Muscle layer of colon (tissue), 2 donors: ENCODE data around the gene AMPH.

ENCODE experiments used
- H3K27ac ChIP-seq: one replicate; pipeline ENCODE4 v1.7.0; 2013; ENCODE audit warnings: low read depth, mild to moderate bottlenecking, low read length, moderate library complexity
- H3K27me3 ChIP-seq, 2 donors: one replicate each; pipeline ENCODE4 v1.7.0; 2013; ENCODE audit warnings: low read length in 2 of 2, mild to moderate bottlenecking in 2 of 2; ENCODE audit not compliant: insufficient read depth in 2 of 2, control insufficient read depth in 1 of 2
- H3K36me3 ChIP-seq: one replicate; pipeline ENCODE4 v1.7.0; 2013; ENCODE audit warnings: mild to moderate bottlenecking, low read length; ENCODE audit not compliant: insufficient read depth
- H3K4me1 ChIP-seq: one replicate; pipeline ENCODE4 v1.7.0; 2013; ENCODE audit warnings: mild to moderate bottlenecking, low read length; ENCODE audit not compliant: insufficient read depth
- H3K4me3 ChIP-seq, 2 donors: one replicate each; pipeline ENCODE4 v1.7.0; 2013; ENCODE audit warnings: low read length in 2 of 2, low read depth in 1 of 2, mild to moderate bottlenecking in 1 of 2, moderate library complexity in 1 of 2
- H3K9ac ChIP-seq: one replicate; pipeline ENCODE4 v1.7.0; 2013; ENCODE audit warnings: low read length
- H3K9me3 ChIP-seq: one replicate; pipeline ENCODE4 v1.7.0; 2013; ENCODE audit warnings: mild to moderate bottlenecking, low read length
- donor health status: abdominal sarcoma.
- donor health status: Adenocarcinoma of cecum.

AMPH gene

GRCh38 chr7:38525857-38526256 is 105.3 kb downstream of the AMPH start:
- H3K27me3 ChIP-seq: no peaks in the 10 kb centered on the region
- H3K9ac ChIP-seq: no peak overlapping the region
- H3K36me3 ChIP-seq: no peaks in the 10 kb centered on the region
- H3K9me3 ChIP-seq: no peaks in the 10 kb centered on the region
- no peaks in the 10 kb centered on the region for H3K4me1 ChIP-seq
- no peak overlapping the region for H3K27ac ChIP-seq
- no peak overlapping the region for H3K4me3 ChIP-seq

GRCh38 chr7:38524786-38525185 is 106.4 kb downstream of the AMPH start:
- Histone ChIP-seq H3K27ac (no peak overlapping the region), H3K4me3 (no peak overlapping the region)

GRCh38 chr7:38520741-38521140 is 110.4 kb downstream of the AMPH start:
- Histone ChIP-seq H3K27ac (no peak overlapping the region), H3K27me3 (no peaks in the 10 kb centered on the region), H3K4me1 (no peaks in the 10 kb centered on the region), H3K9ac (no peak overlapping the region), H3K9me3 (no peaks in the 10 kb centered on the region), H3K4me3 (no peak overlapping the region), H3K36me3 (no peaks in the 10 kb centered on the region)

More at GRCh38 chr7:38524786-38525185, 106.4 kb downstream of the AMPH start:
- Histone ChIP-seq H3K9ac (no peak overlapping the region), H3K36me3 (no peaks in the 10 kb centered on the region), H3K9me3 (no peaks in the 10 kb centered on the region), H3K27me3 (no peaks in the 10 kb centered on the region), H3K4me1 (no peaks in the 10 kb centered on the region)

GRCh38 chr7:38518541-38518940 is 112.6 kb downstream of the AMPH start:
- H3K36me3 ChIP-seq: no peaks in the 10 kb centered on the region
- H3K4me3 ChIP-seq: no peak overlapping the region
- H3K27me3 ChIP-seq: no peaks in the 10 kb centered on the region
- H3K4me1 ChIP-seq: no peaks in the 10 kb centered on the region
- no peak overlapping the region for H3K27ac ChIP-seq
- no peaks in the 10 kb centered on the region for H3K9me3 ChIP-seq
- H3K9ac ChIP-seq: no peak overlapping the region

GRCh38 chr7:38512704-38513103 is 118.5 kb downstream of the AMPH start:
- H3K4me3 ChIP-seq: no peak overlapping the region
- H3K9me3 ChIP-seq: no peaks in the 10 kb centered on the region
- H3K27ac ChIP-seq: no peak overlapping the region
- no peak overlapping the region for H3K9ac ChIP-seq
- no peaks in the 10 kb centered on the region for H3K4me1 ChIP-seq
- no peaks in the 10 kb centered on the region for H3K36me3 ChIP-seq
- no peaks in the 10 kb centered on the region for H3K27me3 ChIP-seq

GRCh38 chr7:38512291-38512690 is 118.9 kb downstream of the AMPH start:
- Histone ChIP-seq H3K4me1 (no peaks in the 10 kb centered on the region), H3K27ac (no peak overlapping the region), H3K36me3 (no peaks in the 10 kb centered on the region), H3K9me3 (no peaks in the 10 kb centered on the region), H3K4me3 (no peak overlapping the region), H3K27me3 (no peaks in the 10 kb centered on the region), H3K9ac (no peak overlapping the region)

GRCh38 chr7:38507384-38507783 is 123.8 kb downstream of the AMPH start:
- Histone ChIP-seq H3K27me3 (no peaks in the 10 kb centered on the region), H3K4me1 (no peaks in the 10 kb centered on the region), H3K4me3 (no peak overlapping the region), H3K9me3 (no peaks in the 10 kb centered on the region), H3K27ac (no peak overlapping the region), H3K9ac (no peak overlapping the region), H3K36me3 (no peaks in the 10 kb centered on the region)

- Histone ChIP-seq H3K27ac (no peak overlapping the region), H3K9me3 (no peaks in the 10 kb centered on the region)
Measured at GRCh38 chr7:38506756-38507155, 124.4 kb downstream of the AMPH start.

GRCh38 chr7:38506004-38506403 is 125.2 kb downstream of the AMPH start:
- Histone ChIP-seq H3K36me3 (no peaks in the 10 kb centered on the region), H3K9ac (no peak overlapping the region), H3K9me3 (no peaks in the 10 kb centered on the region), H3K27ac (no peak overlapping the region), H3K27me3 (no peaks in the 10 kb centered on the region), H3K4me1 (no peaks in the 10 kb centered on the region), H3K4me3 (no peak overlapping the region)

More at GRCh38 chr7:38506756-38507155, 124.4 kb downstream of the AMPH start:
- Histone ChIP-seq H3K9ac (no peak overlapping the region), H3K27me3 (no peaks in the 10 kb centered on the region), H3K4me3 (no peak overlapping the region), H3K4me1 (no peaks in the 10 kb centered on the region), H3K36me3 (no peaks in the 10 kb centered on the region)

GRCh38 chr7:38504684-38505083 is 126.5 kb downstream of the AMPH start:
- H3K4me1 ChIP-seq: no peaks in the 10 kb centered on the region
- no peak overlapping the region for H3K9ac ChIP-seq
- H3K27ac ChIP-seq: no peak overlapping the region
- no peaks in the 10 kb centered on the region for H3K27me3 ChIP-seq
- H3K9me3 ChIP-seq: no peaks in the 10 kb centered on the region
- H3K4me3 ChIP-seq: no peak overlapping the region
- H3K36me3 ChIP-seq: no peaks in the 10 kb centered on the region

GRCh38 chr7:38502848-38503247 is 128.3 kb downstream of the AMPH start:
- Histone ChIP-seq H3K27me3 (no peaks in the 10 kb centered on the region), H3K9ac (no peak overlapping the region), H3K36me3 (no peaks in the 10 kb centered on the region), H3K4me3 (no peak overlapping the region), H3K9me3 (no peaks in the 10 kb centered on the region), H3K27ac (no peak overlapping the region), H3K4me1 (no peaks in the 10 kb centered on the region)

- H3K4me1 ChIP-seq: no peaks in the 10 kb centered on the region
- H3K9me3 ChIP-seq: no peaks in the 10 kb centered on the region
- H3K36me3 ChIP-seq: no peaks in the 10 kb centered on the region
- H3K9ac ChIP-seq: no peak overlapping the region
- H3K4me3 ChIP-seq: no peak overlapping the region
- no peaks in the 10 kb centered on the region for H3K27me3 ChIP-seq
- H3K27ac ChIP-seq: no peak overlapping the region
Measured at GRCh38 chr7:38502289-38502688, 128.9 kb downstream of the AMPH start.
